Stimulated activated CD8-positive, alpha-beta memory T cell treated with anti-CD3 and anti-CD28 coated beads, Interleukin-12 subunit alpha, Interleukin-12 subunit beta, amount 100 ng/mL, for 1 hour (primary cell): ENCODE results near the gene APRT.
"Not testable (repeated sequence)": the region's sequence is repeated elsewhere in the genome, so short reads cannot be mapped to it uniquely, and the experiment has no call there.

Experiments
- DNase-seq: peaks from one replicate; pipeline ENCODE4 v3.0.0-alpha.2; 2020; ENCODE audit warnings: low read depth

APRT gene

GRCh38 chr16:88785106-88785924, 26.4 kb downstream of the APRT start, which contains the start of gene PIEZO1:
Gene PIEZO1, minus strand, starts transcription at chr16:88785220. Its CDS starts 256 bp downstream, at chr16:88784964.
- DNase-seq: peak; percentile 73

DNA sequence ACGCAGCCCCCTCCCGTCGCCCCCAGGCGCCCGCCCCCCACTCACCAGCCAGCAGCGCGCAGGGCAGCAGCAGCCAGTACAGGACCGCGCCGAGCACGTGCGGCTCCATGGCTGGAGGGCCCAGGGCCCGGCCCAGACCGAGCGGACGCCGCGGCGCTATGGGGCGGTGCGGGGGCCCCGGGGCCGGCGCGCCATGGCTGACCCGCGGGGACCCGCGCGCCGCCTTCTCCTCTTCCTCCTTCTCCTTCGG, 26.9 kb downstream of the APRT start:
- DNase-seq: no peak

DNA sequence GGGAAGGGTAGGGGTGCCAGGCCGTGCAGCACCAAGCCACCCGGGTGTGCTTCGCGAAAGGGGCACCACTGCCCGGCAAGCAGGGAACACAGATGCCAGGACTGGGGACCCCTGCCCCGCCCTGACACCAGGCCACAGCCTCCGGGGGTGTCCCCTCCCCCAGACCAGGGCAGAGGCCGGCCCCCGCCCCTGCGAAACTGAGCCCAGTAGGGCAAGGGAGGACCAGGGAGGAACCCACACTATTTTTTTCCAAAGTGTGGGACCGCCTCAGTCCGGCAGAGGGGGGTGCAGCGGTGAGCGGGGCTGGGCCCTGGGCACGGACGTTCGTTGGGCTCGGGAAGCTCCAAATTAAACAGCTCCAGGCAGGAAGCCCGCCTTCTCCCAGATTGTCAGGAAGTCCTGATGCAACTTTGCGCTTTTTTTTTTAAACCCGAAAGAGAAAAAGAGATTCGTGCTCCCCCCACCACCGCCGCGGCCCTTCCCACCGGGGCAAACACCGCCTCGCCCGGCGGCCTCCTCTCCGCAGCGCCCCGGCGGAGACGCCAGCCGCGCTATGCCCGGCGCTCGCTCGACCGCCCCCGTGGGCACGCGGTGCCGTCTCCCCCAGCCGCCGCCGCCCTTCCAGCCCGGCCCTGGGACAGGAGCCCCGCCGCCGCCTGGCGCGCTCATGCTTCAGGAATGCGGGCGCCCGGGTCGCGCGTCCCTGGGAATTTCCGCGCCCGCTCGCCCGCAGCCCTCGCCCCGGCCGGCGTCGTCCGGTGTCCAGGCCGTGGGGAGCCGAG, 27.5 kb downstream of the APRT start:
- DNase-seq: no peak

DNA sequence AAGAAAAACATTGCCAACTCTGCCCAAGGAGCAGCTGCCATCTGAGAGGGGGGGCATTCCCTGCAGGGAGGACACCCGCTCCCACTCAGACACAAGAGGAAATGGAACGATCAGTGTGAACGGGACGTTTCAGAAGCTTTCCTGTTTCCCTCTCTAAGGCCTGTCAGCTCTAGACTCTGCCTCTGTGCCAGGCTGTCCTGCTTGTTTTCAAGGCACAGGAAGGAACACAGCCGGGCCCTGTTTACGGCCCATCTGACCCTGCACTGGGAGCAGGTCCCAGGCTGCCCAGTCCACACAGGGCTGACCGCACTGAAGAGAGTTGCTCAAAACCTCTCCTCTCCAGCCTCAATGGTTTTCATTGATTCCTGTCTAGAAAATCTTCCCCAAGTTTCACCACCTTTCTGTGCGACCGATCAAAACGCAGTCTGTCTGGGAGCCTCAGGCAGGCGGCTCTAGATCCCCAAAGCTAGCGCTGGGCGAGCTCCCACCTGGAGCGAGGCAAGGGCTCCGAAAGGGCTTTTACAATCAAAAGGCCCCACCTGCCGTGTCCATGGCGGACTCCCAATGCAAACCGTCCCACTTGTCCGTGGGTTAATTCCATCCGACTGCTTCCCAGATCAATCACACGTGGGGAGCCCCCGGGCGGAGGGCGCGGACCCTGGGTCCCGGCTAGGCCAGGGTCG, 28.2 kb downstream of the APRT start:
- no peak for DNase-seq

- DNase-seq: no peak
Observed at GRCh38 chr16:88782454-88783390, 29.0 kb downstream of the APRT start.

GRCh38 chr16:88781140-88782077, 30.3 kb downstream of the APRT start:
- peak; percentile 49 for DNase-seq

- DNase-seq: no peak
Observed at GRCh38 chr16:88780142-88781062, 31.3 kb downstream of the APRT start.

DNA sequence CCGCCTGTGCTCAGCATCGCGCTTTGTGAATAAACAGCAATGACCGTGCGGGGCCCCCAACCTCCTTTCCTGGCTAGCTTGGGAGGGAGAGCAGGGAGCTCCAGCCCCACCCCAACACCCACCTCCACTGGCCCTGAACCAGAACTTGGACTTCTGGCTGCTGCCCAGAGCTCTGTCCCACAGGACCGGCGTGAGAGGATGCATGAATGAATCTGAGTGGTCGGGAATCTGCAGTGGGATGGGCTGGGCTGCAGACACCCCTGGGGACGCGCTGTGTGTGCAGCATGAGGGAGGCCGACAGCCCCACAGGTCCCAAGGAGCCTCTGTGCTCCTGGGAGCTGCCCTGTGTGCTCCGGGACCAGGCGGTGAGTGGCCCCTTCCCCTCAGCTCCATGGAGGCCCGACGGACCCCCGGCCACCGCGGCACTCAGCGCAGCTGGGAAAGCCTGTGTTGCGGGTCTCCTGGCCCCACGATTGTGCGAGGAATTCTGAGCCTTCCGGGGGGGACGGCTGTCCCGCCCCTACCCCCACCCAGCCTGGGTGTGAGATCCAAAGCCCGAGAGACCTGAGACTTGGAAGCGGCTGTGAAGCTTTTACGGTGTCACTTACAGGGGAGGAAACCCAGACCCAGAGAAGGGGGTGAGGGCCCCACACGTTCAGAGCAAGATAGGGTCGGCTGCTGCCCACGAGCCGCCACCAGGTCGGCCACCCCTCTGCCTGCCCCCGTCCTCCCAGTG, 32.2 kb downstream of the APRT start:
- DNase-seq: no peak

GRCh38 chr16:88778541-88779065, 33.1 kb downstream of the APRT start:
- no peak for DNase-seq

GRCh38 chr16:88778271-88778525, 33.5 kb downstream of the APRT start:
- no peak for DNase-seq

DNA sequence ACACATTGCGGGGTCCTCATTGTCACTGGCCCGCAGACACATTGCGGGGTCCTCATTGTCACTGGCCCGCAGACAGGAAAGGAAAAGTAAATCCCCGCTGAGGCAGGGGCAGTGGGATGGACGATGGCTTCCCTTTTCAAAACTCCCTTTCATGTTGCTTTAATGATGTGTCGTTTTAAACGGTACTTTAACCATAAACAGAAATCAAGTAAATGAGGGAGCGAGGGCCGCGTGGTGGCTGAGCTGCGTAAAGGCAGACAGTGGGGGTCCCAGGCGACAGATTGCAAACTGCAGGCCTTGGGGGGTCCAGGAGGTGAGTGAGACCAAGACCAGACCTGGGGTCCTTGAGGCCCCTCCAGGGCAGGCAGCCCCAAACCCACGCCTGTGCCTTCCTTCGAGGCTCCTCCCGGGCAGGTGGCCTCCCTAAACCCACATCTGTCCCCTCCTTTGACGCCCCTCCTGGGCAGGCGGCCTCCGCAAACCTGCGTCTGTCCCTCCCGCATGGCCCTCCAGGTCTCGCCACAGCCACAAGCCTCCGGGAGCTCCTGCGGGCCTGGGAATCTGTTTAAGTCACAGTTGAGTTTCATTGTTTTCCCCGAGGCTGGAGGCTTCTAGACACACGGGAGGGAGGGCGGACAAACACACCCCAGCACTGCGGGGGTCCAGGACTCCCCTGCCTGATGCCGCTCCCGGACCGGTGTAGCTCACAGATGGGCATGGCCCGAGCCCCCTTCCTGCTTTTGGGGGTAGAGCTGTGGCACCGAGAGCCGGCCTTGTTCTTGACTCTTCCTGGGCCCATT, 34.1 kb downstream of the APRT start:
- no peak for DNase-seq

GRCh38 chr16:88775825-88776224, 35.9 kb downstream of the APRT start:
- no peak for DNase-seq

DNA sequence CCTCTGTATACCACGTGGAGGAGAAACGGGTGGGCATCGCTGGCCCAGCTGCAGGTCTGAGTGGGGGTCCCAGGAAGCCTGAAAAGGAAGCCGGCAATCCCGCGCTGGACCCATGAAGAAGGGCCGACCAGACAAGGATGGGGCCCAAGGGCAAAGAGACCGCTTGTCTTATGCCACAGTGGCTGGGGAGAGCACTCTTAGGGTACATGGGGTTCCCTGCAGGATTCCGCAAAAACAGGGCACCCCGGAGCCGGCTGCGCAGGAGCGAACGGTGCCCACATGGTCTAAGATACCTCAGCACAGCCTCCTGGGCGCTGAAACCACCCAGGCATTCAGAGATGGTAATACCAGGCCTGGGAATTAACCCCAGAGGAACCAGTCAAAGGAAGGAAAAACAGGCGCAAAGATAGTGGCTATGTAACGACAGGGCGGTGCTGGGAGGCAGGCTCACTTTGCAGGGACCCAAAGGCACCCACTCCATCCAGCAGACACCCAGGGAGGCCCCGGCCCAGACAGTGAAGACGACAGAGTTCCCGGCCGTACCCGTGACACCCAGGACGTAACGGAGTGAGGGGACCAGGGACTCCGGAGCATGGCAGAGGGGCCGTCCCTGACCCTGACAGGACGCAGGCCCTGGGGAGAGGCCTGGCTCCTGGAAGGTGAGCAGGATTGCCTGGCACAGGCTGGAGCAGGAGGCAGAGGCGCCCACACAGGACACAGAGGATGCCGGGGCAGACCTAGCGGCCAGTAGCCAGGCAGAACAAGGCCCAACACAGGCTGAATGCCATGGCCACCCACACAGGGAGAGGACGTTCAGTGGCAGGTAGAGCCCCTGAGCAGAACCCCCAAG, 37.0 kb downstream of the APRT start:
- DNase-seq: no peak

DNA sequence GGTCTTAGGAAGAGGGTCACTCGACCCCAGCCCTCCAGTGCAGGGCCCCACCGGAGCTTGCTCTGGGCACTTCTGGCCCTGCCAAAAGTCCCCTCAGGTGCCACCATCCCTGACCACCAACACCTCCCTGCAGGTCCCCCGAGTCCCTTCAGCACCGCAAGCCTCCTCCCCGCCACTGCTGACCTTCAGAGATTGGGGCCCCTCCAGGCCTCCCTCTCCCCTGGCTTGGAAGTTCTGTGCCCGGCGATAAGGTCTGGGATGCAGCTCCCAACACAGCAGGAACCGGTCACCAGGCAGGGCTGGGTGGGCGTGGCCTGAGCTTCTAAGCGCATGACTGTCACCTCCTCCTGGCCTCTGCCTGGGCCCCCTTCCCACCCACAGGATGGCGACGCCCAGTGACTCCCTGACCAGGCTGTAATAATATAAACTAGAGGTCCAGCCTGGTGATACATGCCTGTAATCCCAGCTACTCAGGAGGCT, 37.9 kb downstream of the APRT start:
- DNase-seq: no peak

GRCh38 chr16:88772871-88773811, 38.6 kb downstream of the APRT start:
- no peak for DNase-seq

- not testable (repeated sequence) for DNase-seq
Observed at GRCh38 chr16:88771781-88772180, 39.9 kb downstream of the APRT start.
